CD4-positive, alpha-beta T cell (primary cell): ENCODE measurements around the gene PRRX2. TPM values are rescaled to one million over a fixed set of nuclear protein-coding genes. Genes with fewer than 3 reads are reported as not detected.

ENCODE experiments used
- ATAC-seq: fragments of 200-7000 bp; cut with Tn5 transposase; one replicate; pipeline ENCODE4 v1.10.0; 2022; ENCODE audit warnings: mild to moderate bottlenecking; ENCODE audit not compliant: poor library complexity
- CTCF ChIA-PET: fragments of 350-600 bp; sonication (Branson Sonifier 250); formaldehyde crosslinking; loops from one replicate; lab custom pipeline; 2021; ENCODE audit warnings: antibody characterized with exemption, inconsistent platforms; lab: Charles Lee
- POLR2A ChIA-PET: fragments of 350-600 bp; sonication (Branson Sonifier 250); formaldehyde crosslinking; loops from one replicate; lab custom pipeline; 2021; ENCODE audit warnings: antibody characterized with exemption, inconsistent platforms; lab: Charles Lee
- DNase-seq, 14 experiments: peaks; one replicate each; pipeline ENCODE4 v3.0.0-alpha.2; 2013 to 2020; ENCODE audit warnings: mixed read lengths in 2 of 14
- H3K27ac ChIP-seq, 2 donors: one replicate each; pipeline versions ENCODE4 v1.5.1 to v1.7.0; 2013; ENCODE audit warnings: low read length in 2 of 2, low read depth in 1 of 2, mild to moderate bottlenecking in 1 of 2
- H3K27me3 ChIP-seq, 2 experiments: 1 replicate in 1 of 2; 2 replicates in 1 of 2; pipeline versions ENCODE4 v1.6.1 to v1.7.0; 2013; ENCODE audit warnings: low read length in 2 of 2, control low read depth in 1 of 2, mild to moderate bottlenecking in 1 of 2, moderate library complexity in 1 of 2; ENCODE audit not compliant: insufficient read depth in 2 of 2, control insufficient read depth in 1 of 2
- H3K36me3 ChIP-seq: one replicate; pipeline ENCODE4 v1.6.1; 2013; ENCODE audit warnings: low read length, control low read depth; ENCODE audit not compliant: insufficient read depth
- H3K4me1 ChIP-seq: one replicate; pipeline ENCODE4 v1.6.1; 2013; ENCODE audit warnings: low read length, control low read depth; ENCODE audit not compliant: insufficient read depth
- H3K4me3 ChIP-seq: one replicate; pipeline ENCODE4 v1.5.1; 2013; ENCODE audit warnings: mild to moderate bottlenecking, low read length, moderate library complexity
- H3K9me3 ChIP-seq, 2 experiments: 1 replicate in 1 of 2; 2 replicates in 1 of 2; pipeline versions ENCODE4 v1.6.1 to v1.7.0; 2013; ENCODE audit warnings: low read length in 2 of 2, mild to moderate bottlenecking in 2 of 2, control low read depth in 1 of 2, moderate library complexity in 1 of 2; ENCODE audit not compliant: control insufficient read depth in 1 of 2, insufficient read depth in 1 of 2
- H3K27ac Mint-ChIP-seq: one replicate; pipeline ENCODE4 v1.8.0; 2020; ENCODE audit warnings: mixed read lengths
- H3K27me3 Mint-ChIP-seq: one replicate; pipeline ENCODE4 v1.8.0; 2021; ENCODE audit warnings: mixed read lengths
- H3K36me3 Mint-ChIP-seq: one replicate; pipeline ENCODE4 v1.8.0; 2021; ENCODE audit warnings: low read depth, mixed read lengths
- H3K4me1 Mint-ChIP-seq: one replicate; pipeline ENCODE4 v1.8.0; 2021; ENCODE audit warnings: low read depth, mixed read lengths
- H3K4me3 Mint-ChIP-seq: one replicate; pipeline ENCODE4 v1.8.0; 2020; ENCODE audit warnings: mild to moderate bottlenecking, mixed read lengths
- H3K9me3 Mint-ChIP-seq: one replicate; pipeline ENCODE4 v1.8.0; 2020; ENCODE audit warnings: mixed read lengths
- CTCF ChIP-seq: fragments of 200-600 bp; IDR thresholded peaks from one replicate; pipeline ENCODE4 v1.8.0; 2022; ENCODE audit warnings: antibody characterized with exemption, mild to moderate bottlenecking
- intact Hi-C, 2 experiments: fragments of 100-400 bp; cut with DNase I in 1 of 2; cut with micrococcal nuclease in 1 of 2; formaldehyde crosslinking; loops; one replicate each; pipeline versions ENCODE4 v1.15.1 to v1.9.0; 2023 to 2025; cut with DNase I, micrococcal nuclease
- total RNA-seq, 174 experiments: library from RNA in 2 of 174; stranded (reverse) in 2 of 174; gene quantifications; one replicate each; pipeline ENCODE4 v1.2.3 and lab custom pipeline; 2021 to 2026

PRRX2 gene
- total RNA-seq, 2 experiments from 2014 or later = not detected

- H3K4me3 Mint-ChIP-seq = no peak overlapping the region
- Histone ChIP-seq H3K9me3 (no peaks in the 10 kb centered on the region), H3K36me3 (peaks cover 60% of the 10 kb centered on the region), H3K27ac (no peak overlapping the region), H3K4me1 (peaks cover 60% of the 10 kb centered on the region), H3K4me3 (no peak overlapping the region), H3K27me3 (no peaks in the 10 kb centered on the region)
- POLR2A ChIA-PET = no interaction called here
- intact Hi-C loops = no loop called here
- CTCF ChIA-PET = interaction anchor here (1.2 kb wide), 1 partner anchor 492 kb away, joined by 4 read pairs; no protein-coding TSS in a partner anchor
- TF ChIP-seq CTCF = no peak
- no peak for ATAC-seq
- H3K9me3 Mint-ChIP-seq = no peaks in the 10 kb centered on the region
- peaks cover 66% of the 10 kb centered on the region for H3K36me3 Mint-ChIP-seq
- peak overlapping the region; percentile 94 for H3K27ac Mint-ChIP-seq
- H3K4me1 Mint-ChIP-seq = peaks cover 54% of the 10 kb centered on the region
- no peaks in the 10 kb centered on the region for H3K27me3 Mint-ChIP-seq
- DNase-seq = no peak
Measured at GRCh38 chr9:129630967-129631673, 34.3 kb upstream of the PRRX2 start.

- Mint-ChIP-seq H3K27ac (peak overlapping the region; percentile 94), H3K36me3 (peaks cover 61% of the 10 kb centered on the region), H3K4me1 (peaks cover 52% of the 10 kb centered on the region), H3K27me3 (no peaks in the 10 kb centered on the region), H3K9me3 (no peaks in the 10 kb centered on the region), H3K4me3 (no peak overlapping the region)
- intact Hi-C loops = no loop called here
- Histone ChIP-seq H3K27ac (no peak overlapping the region), H3K36me3 (peaks cover 64% of the 10 kb centered on the region), H3K27me3 (no peaks in the 10 kb centered on the region), H3K9me3 (no peaks in the 10 kb centered on the region), H3K4me1 (peaks cover 56% of the 10 kb centered on the region), H3K4me3 (no peak overlapping the region)
- ChIA-PET CTCF (no interaction called here), POLR2A (interaction anchor here (0.6 kb wide), 1 partner anchor 70 kb away, joined by 3 read pairs; no protein-coding TSS in a partner anchor)
- no peak for ATAC-seq
- no peak for TF ChIP-seq CTCF
- DNase-seq = no peak
Measured at GRCh38 chr9:129631674-129632129, 33.7 kb upstream of the PRRX2 start.

- CTCF ChIA-PET = no interaction called here
- Histone ChIP-seq H3K9me3 (no peaks in the 10 kb centered on the region), H3K27me3 (no peaks in the 10 kb centered on the region), H3K4me3 (no peak overlapping the region), H3K4me1 (peaks cover 48% of the 10 kb centered on the region), H3K27ac (no peak overlapping the region), H3K36me3 (peaks cover 71% of the 10 kb centered on the region)
- no peaks in the 10 kb centered on the region for H3K9me3 Mint-ChIP-seq
- intact Hi-C loops = no loop called here
- POLR2A ChIA-PET = interaction anchor here (0.6 kb wide), 1 partner anchor 70 kb away, joined by 3 read pairs; no protein-coding TSS in a partner anchor
- peaks cover 62% of the 10 kb centered on the region for H3K36me3 Mint-ChIP-seq
- no peak overlapping the region for H3K4me3 Mint-ChIP-seq
- TF ChIP-seq CTCF = no peak
- ATAC-seq = no peak
- no peaks in the 10 kb centered on the region for H3K27me3 Mint-ChIP-seq
- H3K27ac Mint-ChIP-seq = peak overlapping the region; percentile 94
- no peak for DNase-seq
- peaks cover 44% of the 10 kb centered on the region for H3K4me1 Mint-ChIP-seq
Measured at GRCh38 chr9:129632460-129632859, 33.0 kb upstream of the PRRX2 start.
